Forelimb muscle (tissue), 1 donor: ENCODE results near the gene GSTA3. TPM values are rescaled to one million over a fixed set of nuclear protein-coding genes. Genes with fewer than 3 reads are reported as not detected.
"Not testable (repeated sequence)": the region's sequence is repeated elsewhere in the genome, so short reads cannot be mapped to it uniquely, and the experiment has no call there.

Experiments
- DNase-seq: peaks from one replicate; pipeline ENCODE4 v3.0.0-alpha.2; 2013; ENCODE audit warnings: low read depth
- polyA plus RNA-seq: library from polyadenylated mRNA; unstranded; fragments of 120-200 nt; gene quantifications from one replicate; pipeline ENCODE4 v1.2.1, GENCODE V29; 2013; ENCODE audit not compliant: insufficient read length

Gene GSTA3
- polyA plus RNA-seq, 1 donor = not detected

GRCh38 chr6:52914516-52914915, 5.0 kb upstream of the GSTA3 start:
- no peak for DNase-seq

- DNase-seq = no peak
Observed at GRCh38 chr6:52910091-52910490, 593 bp upstream of the GSTA3 start.

- no peak for DNase-seq
Observed at GRCh38 chr6:52909131-52909530, 367 bp downstream of the GSTA3 start.

GRCh38 chr6:52908526-52908925, 972 bp downstream of the GSTA3 start:
- no peak for DNase-seq

GRCh38 chr6:52904562-52905279, 4.8 kb downstream of the GSTA3 start:
- no peak for DNase-seq

GRCh38 chr6:52900536-52900935, 9.0 kb downstream of the GSTA3 start:
- DNase-seq = no peak

GRCh38 chr6:52895790-52896189, 13.7 kb downstream of the GSTA3 start:
- not testable (repeated sequence) for DNase-seq

- DNase-seq = no peak
Observed at GRCh38 chr6:52894285-52894684, 15.2 kb downstream of the GSTA3 start.

- no peak for DNase-seq
Observed at GRCh38 chr6:52893803-52894202, 15.7 kb downstream of the GSTA3 start.

GRCh38 chr6:52893221-52893620, 16.3 kb downstream of the GSTA3 start:
- DNase-seq = no peak

GRCh38 chr6:52890018-52890417, 19.5 kb downstream of the GSTA3 start:
- no peak for DNase-seq

GRCh38 chr6:52887910-52888524, 21.5 kb downstream of the GSTA3 start:
- DNase-seq = no peak

GRCh38 chr6:52881996-52882841, 27.3 kb downstream of the GSTA3 start:
- DNase-seq = peak; percentile 14

- DNase-seq = no peak
Observed at GRCh38 chr6:52881662-52881995, 27.9 kb downstream of the GSTA3 start.

GRCh38 chr6:52877786-52878185, 31.7 kb downstream of the GSTA3 start:
- DNase-seq = no peak

- no peak for DNase-seq
Observed at GRCh38 chr6:52877168-52877567, 32.3 kb downstream of the GSTA3 start.

GRCh38 chr6:52876056-52876787, 33.3 kb downstream of the GSTA3 start:
- DNase-seq = no peak

- no peak for DNase-seq
Observed at GRCh38 chr6:52872031-52872430, 37.5 kb downstream of the GSTA3 start.

- DNase-seq = no peak
Observed at GRCh38 chr6:52871621-52872020, 37.9 kb downstream of the GSTA3 start.

GRCh38 chr6:52870335-52871091, 39.0 kb downstream of the GSTA3 start:
- not testable (repeated sequence) for DNase-seq

GRCh38 chr6:52868899-52869298, 40.6 kb downstream of the GSTA3 start:
- not testable (repeated sequence) for DNase-seq
